MV-4-11 (cell line): ENCODE measurements around the gene KRTAP4-1.
"Not testable (repeated sequence)": the region's sequence is repeated elsewhere in the genome, so short reads cannot be mapped to it uniquely, and the experiment has no call there.

Source experiments
- DNase-seq: peaks from one replicate; lab custom pipeline; 2025; lab: John Stamatoyannopoulos, UW

The KRTAP4-1 gene

GRCh38 chr17:41184480-41184961, at the start of gene KRTAP4-1:
KRTAP4-1 (minus strand) TSS chr17:41184911; CDS start chr17:41184854, 57 bp downstream.
- no peak for DNase-seq

GRCh38 chr17:41232399-41233105, 47.8 kb upstream of the KRTAP4-1 start, which contains the start of gene KRTAP9-3:
KRTAP9-3 (plus strand) TSS chr17:41232449; CDS start chr17:41232502, 53 bp downstream.
- DNase-seq: not testable (repeated sequence)

- no peak for DNase-seq
These were observed 47.0 kb upstream of the KRTAP4-1 start for GRCh38 chr17:41231731-41232130.

GRCh38 chr17:41230094-41230493, 45.4 kb upstream of the KRTAP4-1 start:
- no peak for DNase-seq

- not testable (repeated sequence) for DNase-seq
These were observed 41.9 kb upstream of the KRTAP4-1 start, which contains the start of gene KRTAP9-2 for GRCh38 chr17:41226598-41227095. KRTAP9-2 (plus strand) TSS chr17:41226648; CDS start chr17:41226655, 7 bp downstream.

- no peak for DNase-seq
These were observed 41.3 kb upstream of the KRTAP4-1 start for GRCh38 chr17:41226051-41226450.

GRCh38 chr17:41223821-41224220, 39.1 kb upstream of the KRTAP4-1 start:
- no peak for DNase-seq

GRCh38 chr17:41215681-41216080, 31.0 kb upstream of the KRTAP4-1 start:
- no peak for DNase-seq

GRCh38 chr17:41212524-41213169, 27.9 kb upstream of the KRTAP4-1 start:
- no peak for DNase-seq

- no peak for DNase-seq
These were observed 27.2 kb upstream of the KRTAP4-1 start for GRCh38 chr17:41211845-41212466.

- no peak for DNase-seq
These were observed 14.8 kb upstream of the KRTAP4-1 start for GRCh38 chr17:41199421-41200078.

GRCh38 chr17:41196068-41196467, 11.4 kb upstream of the KRTAP4-1 start:
- DNase-seq: no peak

- no peak for DNase-seq
These were observed 5.6 kb upstream of the KRTAP4-1 start for GRCh38 chr17:41190328-41190727.

GRCh38 chr17:41189837-41190318, 5.2 kb upstream of the KRTAP4-1 start, which contains the start of gene KRTAP9-1:
KRTAP9-1 (plus strand) TSS chr17:41189887; CDS start chr17:41189887, 0 bp downstream.
- not testable (repeated sequence) for DNase-seq

- no peak for DNase-seq
These were observed 2.2 kb upstream of the KRTAP4-1 start for GRCh38 chr17:41186872-41187271.

- no peak for DNase-seq
These were observed 290 bp upstream of the KRTAP4-1 start for GRCh38 chr17:41185001-41185400.

GRCh38 chr17:41178843-41179616, 5.7 kb downstream of the KRTAP4-1 start:
- no peak for DNase-seq

GRCh38 chr17:41178341-41178740, 6.4 kb downstream of the KRTAP4-1 start:
- peak; percentile 19 for DNase-seq

GRCh38 chr17:41177727-41178271, 6.9 kb downstream of the KRTAP4-1 start, which contains the start of gene KRTAP4-2:
KRTAP4-2 (minus strand) TSS chr17:41178221; CDS start chr17:41178164, 57 bp downstream.
- no peak for DNase-seq

- peak; percentile 76 for DNase-seq
These were observed 7.8 kb downstream of the KRTAP4-1 start for GRCh38 chr17:41176744-41177387.
